Fibroblast of gingiva (primary cell): ENCODE data around the gene SLC30A4.
"Not testable (repeated sequence)": the region's sequence is repeated elsewhere in the genome, so short reads cannot be mapped to it uniquely, and the experiment has no call there.

Experiments
- DNase-seq: peaks from one replicate; pipeline ENCODE4 v3.0.0-alpha.2; 2011; ENCODE audit warnings: low read depth

Gene SLC30A4

DNA sequence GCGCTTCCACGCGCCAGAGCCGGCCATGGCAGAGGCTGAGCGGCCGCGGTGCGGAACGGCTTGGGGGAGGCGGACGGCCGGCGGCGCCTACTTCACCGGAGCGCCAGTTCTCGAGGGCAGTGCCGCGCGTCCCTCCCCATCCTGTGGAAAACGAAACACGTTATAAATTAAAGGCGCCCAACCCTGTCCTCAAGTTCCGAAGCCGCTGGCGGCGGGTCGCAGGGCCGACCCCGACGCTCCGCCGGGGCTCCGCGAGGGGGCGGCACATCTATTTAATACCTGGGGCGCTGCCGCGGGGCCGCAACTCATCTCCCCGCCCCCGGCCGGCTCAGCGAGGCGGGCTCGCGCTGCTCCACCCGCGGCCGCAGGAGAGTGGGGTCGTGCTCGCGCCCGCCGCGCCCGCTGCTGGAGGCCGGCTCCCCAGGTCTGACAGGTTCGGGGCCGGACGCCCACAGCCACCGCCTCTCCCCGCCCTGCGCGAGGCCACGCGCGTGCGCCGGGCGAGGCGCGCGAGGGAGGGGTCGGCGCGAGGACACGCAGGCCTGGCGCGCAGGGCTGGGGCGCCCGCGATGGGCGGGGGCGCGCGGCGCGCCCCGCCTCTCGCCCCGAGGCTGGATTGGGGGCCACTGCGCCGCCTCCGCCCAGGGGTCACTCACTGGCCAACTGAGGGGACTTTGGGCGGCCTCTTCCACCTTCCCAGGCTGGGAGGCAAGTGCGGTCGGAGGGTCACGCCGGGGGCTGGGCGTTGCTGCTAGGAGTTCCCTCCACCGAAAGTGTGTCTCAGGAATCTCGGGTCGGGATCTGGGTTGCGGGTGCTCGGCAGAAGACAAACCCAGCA, at the start of gene SLC30A4:
TSS of gene SLC30A4 (minus strand) at position 428 of the 838 bp plus-strand sequence. CDS start at position 27, 401 bp downstream.
- peak; percentile 52 for DNase-seq

- no peak for DNase-seq
Observed at GRCh38 chr15:45555934-45556608, 33.5 kb upstream of the SLC30A4 start.

- no peak for DNase-seq
Observed at GRCh38 chr15:45551676-45552075, 29.1 kb upstream of the SLC30A4 start.

- peak; percentile 46 for DNase-seq
Observed at GRCh38 chr15:45550436-45550835, 27.9 kb upstream of the SLC30A4 start.

DNA sequence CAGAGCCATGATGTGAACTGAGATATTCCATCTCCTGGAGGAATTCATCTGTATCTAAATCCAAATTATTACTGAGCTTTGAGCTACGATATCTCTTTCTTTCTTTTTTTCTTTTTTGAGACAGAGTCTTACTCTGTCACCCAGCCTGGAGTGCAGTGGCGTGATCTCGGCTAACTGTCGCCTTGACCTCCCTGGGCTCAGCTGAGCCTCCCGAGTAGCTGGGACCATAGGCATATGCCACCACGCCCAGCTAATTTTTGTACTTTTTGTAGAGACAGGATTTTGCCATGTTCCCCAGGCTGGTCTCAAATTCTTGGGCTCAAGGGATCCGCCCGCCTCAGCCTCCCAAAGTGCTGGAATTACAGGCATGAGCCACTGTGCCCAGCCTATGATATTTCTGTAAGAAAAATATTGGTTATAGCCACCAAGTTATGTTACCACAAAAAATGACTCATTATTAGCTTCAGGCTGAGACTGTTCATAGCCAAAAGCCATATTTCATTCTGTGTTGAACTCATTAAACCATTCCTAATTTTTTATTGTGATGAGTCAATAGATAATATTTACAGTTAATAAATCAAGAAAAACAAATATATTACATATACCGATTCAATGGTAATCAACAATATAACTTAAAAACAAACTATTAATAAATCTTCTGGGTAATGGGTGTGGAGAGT, 27.1 kb upstream of the SLC30A4 start:
- DNase-seq = peak; percentile 59

GRCh38 chr15:45548753-45549520, 26.4 kb upstream of the SLC30A4 start:
- peak; percentile 48 for DNase-seq

DNA sequence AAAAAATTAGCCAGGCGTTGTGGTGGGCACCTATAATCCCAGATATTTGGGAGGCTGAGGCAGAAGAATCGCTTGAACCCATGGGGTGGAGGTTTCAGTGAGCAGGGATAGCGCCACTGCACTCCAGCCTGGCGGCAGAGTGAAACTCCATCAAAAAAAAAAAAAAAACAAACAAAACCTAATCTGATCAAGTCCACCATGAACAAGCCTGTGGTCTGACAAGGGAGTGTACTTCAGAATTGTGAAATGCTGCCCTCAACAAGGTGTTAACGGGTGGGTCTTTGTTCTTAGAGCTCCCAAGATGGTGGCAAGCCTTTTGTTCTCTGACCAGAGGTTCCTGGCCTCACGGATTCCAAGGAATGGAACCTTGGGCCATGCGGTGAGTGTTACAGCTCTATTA, 24.2 kb upstream of the SLC30A4 start:
- no peak for DNase-seq

DNA sequence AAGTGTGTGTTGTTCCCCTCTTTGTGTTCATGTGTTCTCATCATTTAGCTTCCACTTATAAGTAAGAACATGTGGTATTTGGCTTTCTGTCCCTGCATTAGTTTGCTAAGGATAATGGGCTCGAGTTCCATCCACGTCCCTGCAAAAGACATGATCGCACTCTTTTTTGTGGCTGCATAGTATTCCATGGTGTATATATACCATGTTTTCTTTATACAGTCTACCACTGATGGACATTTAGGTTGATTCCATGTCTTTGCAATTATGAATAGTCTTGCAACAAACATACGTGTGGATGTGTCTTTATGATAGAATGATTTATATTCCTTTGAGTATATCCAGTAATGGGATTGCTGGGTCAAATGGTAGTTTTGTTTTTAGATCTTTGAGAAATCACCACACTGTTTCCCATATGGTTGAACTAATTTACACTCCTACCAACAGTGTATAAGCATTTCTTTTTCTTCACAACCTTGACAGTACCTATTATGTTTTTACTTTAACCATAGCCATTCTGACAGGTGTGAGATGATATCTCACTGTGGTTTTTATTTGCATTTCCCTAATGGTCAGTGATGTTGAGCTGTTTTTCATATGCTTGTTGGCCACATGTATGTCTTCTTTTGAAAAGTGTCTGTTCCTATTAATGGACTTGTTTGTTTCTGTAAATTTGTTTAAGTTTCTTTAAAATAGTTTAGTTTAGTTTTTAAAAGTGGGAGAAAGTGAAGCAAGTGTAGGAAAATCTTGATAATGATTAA, 21.9 kb upstream of the SLC30A4 start:
- DNase-seq = no peak

DNA sequence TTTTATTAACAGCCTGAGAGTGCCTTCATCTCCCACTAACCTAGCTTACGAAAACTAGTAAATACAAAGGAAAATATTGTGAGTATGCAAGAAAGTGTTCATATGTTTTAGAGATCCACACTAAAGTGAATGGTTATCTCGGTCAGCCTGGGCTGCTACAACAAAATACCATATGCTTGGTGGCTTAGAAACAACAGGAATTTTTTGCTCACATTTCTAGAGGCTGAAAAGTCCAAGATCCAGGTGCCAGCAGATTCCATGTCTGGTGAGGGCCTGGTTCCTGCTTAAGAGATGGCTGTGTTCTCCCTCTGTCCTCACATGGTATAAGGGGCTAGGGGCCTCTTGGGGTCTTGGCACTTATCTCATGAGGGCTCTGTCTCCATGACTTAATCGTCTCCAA, 20.5 kb upstream of the SLC30A4 start:
- DNase-seq = no peak

DNA sequence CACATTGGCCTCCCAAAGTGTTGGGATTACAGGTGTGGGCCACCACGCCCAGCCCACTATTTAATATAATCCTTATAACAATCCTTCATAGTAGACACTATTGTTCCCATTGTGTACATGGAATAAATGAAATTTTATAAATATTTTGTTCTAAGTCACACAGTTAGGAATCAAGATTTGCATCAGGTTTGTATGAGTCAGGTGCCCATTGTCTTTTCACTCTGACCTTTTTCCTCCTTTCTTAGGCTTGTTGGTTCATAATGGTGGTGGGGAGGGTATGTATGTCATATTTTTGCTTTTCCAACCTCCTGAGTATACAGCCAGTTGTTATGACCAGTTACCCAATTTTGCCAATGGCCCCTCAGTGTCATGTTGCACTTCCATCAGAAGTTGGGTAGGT, 18.0 kb upstream of the SLC30A4 start:
- no peak for DNase-seq

GRCh38 chr15:45539680-45540079, 17.1 kb upstream of the SLC30A4 start:
- no peak for DNase-seq

DNA sequence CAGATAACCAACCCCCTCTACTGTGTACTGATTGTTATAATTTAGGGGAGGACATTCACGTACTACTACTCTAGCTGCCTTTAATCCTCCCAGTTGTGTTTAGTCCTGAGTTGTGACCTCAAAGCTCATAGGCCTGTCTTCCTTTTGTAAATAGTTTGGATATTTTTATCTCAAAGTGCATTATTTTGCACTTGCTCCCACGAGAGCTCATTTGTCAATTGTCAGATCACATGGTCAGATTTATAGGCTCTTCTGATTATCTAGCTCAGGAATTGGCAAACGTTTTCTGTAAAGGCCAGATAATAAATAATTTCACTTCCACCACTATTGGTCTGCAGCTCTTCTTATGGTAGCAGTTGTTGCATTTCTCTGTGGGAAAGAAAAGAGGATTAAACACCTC, 14.4 kb upstream of the SLC30A4 start:
- no peak for DNase-seq

- no peak for DNase-seq
Observed at GRCh38 chr15:45535486-45536042, 13.0 kb upstream of the SLC30A4 start.

DNA sequence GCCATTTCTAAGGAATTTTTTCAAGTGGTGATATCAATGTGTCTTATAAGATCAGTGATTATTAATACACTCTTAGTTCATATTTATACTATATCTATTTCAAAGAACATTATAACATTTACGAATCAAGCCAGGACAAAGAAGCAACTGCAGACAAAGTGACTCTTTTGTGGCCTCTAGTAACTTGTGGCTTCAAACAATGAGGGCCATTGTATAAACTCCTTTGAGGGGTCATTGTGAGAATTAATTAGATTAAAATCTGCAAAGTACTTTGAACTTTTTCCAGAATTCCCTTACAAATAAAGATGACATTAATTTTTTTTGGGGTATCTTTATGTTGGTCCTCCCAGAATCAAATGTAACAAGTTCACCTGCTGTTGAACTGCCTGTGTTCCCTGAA, 12.3 kb upstream of the SLC30A4 start:
- no peak for DNase-seq

- not testable (repeated sequence) for DNase-seq
Observed at GRCh38 chr15:45532892-45533291, 10.3 kb upstream of the SLC30A4 start.

DNA sequence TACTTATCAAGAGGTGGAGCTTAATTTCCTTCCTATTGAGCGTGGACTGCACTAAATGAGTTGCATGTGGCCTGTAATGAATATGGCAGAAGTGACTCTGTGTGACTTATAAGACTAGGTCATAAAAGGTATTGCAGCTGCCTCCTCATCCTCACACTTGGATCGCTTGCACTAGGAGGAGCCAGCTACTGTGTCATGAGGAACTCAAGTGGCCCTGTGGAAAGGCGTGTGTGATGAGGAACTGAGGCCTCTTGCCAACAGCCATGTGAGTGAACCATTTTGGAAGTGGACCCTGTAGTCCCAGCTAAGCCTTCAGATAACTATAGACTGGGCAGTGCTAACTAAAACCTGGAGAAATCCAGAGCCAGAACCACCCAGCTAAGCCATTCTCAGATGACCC, 7.1 kb upstream of the SLC30A4 start:
- no peak for DNase-seq

DNA sequence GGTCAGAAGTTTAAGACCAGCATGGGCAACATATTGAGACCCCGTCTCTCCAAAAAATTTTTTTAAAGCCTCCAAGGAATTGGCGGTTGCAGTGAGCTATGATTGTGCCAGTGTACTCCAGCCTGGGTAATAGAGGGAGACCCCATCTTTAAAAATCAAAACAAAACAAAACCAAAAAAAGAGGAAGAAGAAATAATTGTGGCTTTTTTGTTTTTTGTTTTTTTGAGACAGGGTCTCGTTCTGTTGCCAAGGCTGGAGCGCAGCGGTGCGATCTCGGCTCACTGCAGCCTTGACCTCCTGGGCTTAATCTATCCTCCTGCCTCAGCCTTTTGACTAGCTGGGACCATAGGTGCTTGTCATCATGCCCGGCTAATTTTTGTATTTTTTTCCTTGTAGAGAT, 4.5 kb upstream of the SLC30A4 start:
- DNase-seq = no peak

- DNase-seq = peak; percentile 36
Observed at GRCh38 chr15:45523166-45523460, 558 bp upstream of the SLC30A4 start.

DNA sequence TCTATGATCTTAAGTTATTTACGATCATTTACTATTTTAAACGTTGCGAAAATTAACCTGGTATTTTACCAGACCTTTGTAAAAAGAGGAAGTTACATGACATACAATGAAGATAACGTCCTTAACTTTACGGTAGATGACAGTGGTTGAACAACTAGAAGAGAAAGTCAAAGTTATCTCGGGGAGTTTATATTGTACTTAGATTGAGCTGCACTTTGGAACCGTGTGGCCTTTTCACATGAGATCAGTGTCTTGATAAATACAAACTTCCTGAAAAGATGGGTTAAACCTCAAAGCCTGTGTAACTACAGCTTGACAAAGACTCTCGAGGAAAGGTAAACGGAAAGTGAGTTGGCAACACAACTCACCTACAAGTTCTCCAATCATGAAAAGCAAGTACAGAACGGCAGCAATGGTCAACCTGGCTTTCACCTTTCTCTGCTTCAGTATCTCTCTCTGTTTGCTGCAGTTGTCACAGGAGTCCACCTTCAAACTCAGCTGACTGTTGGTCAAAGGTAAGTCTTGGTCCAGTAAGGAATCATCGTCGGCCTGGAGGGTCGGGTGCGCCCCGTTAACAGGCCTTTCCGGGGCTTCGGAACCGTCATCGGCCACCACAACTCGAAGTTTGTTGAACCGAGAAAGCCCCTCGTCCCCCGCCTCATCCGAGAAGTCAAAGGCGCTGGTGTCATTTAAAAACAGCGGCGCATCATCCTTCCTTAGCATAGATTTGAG, 793 bp downstream of the SLC30A4 start:
- no peak for DNase-seq

- no peak for DNase-seq
Observed at GRCh38 chr15:45510758-45511280, 11.7 kb downstream of the SLC30A4 start.
